ENCODE measurements around the gene MGMT.

DNA sequence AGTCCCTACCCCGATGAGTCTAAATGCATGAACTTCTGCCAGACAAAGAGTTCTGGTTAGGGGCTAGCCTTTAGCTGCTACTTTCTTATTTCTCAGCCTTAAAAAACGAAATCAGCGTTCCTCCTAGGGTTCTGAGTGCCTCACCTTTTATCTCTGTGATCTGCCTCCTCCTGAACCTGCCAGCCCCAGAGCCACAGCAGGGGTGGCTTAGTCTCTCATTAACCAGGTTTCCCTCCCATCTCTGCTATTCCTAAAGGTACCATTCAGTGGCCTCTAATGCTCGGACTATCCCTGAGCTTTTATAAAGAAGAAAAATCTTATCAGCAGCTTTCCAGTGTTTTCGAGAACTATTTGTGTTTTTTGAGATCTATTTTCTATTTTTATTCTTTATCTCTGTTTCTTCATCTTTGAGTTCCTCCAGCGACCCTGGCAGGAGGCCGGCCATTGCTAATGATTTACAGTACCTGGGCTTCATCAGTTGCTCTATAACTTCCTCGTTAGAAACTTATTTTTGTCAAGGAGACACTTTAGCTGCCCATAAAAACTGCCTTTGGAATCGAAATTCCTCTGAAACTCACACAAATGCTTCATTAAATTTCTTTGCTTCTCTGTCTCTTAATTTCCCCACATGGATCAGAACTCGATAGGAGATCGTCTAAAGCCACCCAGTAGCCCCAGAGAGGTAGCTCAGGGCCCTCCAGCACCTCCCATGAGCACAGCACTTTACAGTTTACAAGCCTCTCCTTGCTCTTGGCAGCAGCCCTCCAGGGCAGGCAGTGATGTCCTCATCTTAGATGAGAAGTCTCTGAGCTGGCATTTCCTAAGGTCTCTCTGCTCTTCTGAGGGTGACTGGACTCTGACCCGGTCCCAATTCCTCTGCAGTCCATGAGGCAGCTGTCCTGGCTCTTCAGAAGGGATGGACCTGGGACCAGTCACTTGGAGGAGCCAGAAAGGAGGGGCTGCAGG, 347.9 kb downstream of the MGMT start:
- TF ChIP-seq, protein P1, sequence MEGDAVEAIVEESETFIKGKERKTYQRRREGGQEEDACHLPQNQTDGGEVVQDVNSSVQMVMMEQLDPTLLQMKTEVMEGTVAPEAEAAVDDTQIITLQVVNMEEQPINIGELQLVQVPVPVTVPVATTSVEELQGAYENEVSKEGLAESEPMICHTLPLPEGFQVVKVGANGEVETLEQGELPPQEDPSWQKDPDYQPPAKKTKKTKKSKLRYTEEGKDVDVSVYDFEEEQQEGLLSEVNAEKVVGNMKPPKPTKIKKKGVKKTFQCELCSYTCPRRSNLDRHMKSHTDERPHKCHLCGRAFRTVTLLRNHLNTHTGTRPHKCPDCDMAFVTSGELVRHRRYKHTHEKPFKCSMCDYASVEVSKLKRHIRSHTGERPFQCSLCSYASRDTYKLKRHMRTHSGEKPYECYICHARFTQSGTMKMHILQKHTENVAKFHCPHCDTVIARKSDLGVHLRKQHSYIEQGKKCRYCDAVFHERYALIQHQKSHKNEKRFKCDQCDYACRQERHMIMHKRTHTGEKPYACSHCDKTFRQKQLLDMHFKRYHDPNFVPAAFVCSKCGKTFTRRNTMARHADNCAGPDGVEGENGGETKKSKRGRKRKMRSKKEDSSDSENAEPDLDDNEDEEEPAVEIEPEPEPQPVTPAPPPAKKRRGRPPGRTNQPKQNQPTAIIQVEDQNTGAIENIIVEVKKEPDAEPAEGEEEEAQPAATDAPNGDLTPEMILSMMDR (conservative IDR thresholded peaks at IDR 0.05 in 1 of 2, IDR thresholded peaks at IDR 0.05 in 1 of 2; ENCODE audit: low read depth in 1 of 2, low read length in 2 of 2), result no peak
- no peak for TF ChIP-seq EZH2 (IDR thresholded peaks at IDR 0.05; ENCODE audit: low read length, missing control alignments)

All from fibroblast of lung (primary cell).